Peyer's patch (tissue), 4 donors: ENCODE results near the gene PDP2.

ENCODE experiments used
- CTCF ChIP-seq, 6 experiments: fragments of 450-650 bp in 4 of 6; fragments of 200-600 bp in 2 of 6; sonication (generic) in 1 of 6; IDR thresholded peaks; one replicate each; pipeline ENCODE4 v1.5.1; 2017 to 2019; ENCODE audit warnings: antibody characterized with exemption in 6 of 6, mild to moderate bottlenecking in 3 of 6, moderate library complexity in 1 of 6
- POLR2A ChIP-seq, 2 donors: fragments of 450-650 bp; IDR thresholded peaks; one replicate each; pipeline ENCODE4 v1.5.1; 2017; ENCODE audit warnings: antibody characterized with exemption in 2 of 2, mild to moderate bottlenecking in 2 of 2, moderate library complexity in 2 of 2

GRCh38 chr16:66937725-66938337 lies 57.5 kb downstream of the PDP2 start:
- no peak for TF ChIP-seq POLR2A (IDR thresholded peaks at IDR 0.05)
- TF ChIP-seq CTCF (IDR thresholded peaks at IDR 0.05) = no peak
